Hematopoietic multipotent progenitor cell treated with erythropoietin and hydrocortisone succinate and interleukin-3 and kit ligand, for 8 days (in vitro differentiated cells): ENCODE measurements around the gene FOXF1.

Source experiments
- DNase-seq: peaks from one replicate; pipeline ENCODE4 v3.0.0-alpha.2; 2015

Gene FOXF1

GRCh38 chr16:86519007-86519648, 8.8 kb downstream of the FOXF1 start:
- DNase-seq: no peak

- DNase-seq: peak; percentile 49
Observed at GRCh38 chr16:86519649-86520316, 9.5 kb downstream of the FOXF1 start.

- DNase-seq: no peak
Observed at GRCh38 chr16:86520317-86521210, 10.2 kb downstream of the FOXF1 start.

- no peak for DNase-seq
Observed at GRCh38 chr16:86521236-86522197, 11.2 kb downstream of the FOXF1 start.

- DNase-seq: no peak
Observed at GRCh38 chr16:86522634-86523033, 12.3 kb downstream of the FOXF1 start.

GRCh38 chr16:86523166-86523740, 12.9 kb downstream of the FOXF1 start:
- no peak for DNase-seq

GRCh38 chr16:86524029-86524428, 13.7 kb downstream of the FOXF1 start:
- DNase-seq: no peak

GRCh38 chr16:86525696-86526095, 15.4 kb downstream of the FOXF1 start:
- DNase-seq: no peak

GRCh38 chr16:86527366-86527765, 17.0 kb downstream of the FOXF1 start:
- DNase-seq: no peak

- DNase-seq: no peak
Observed at GRCh38 chr16:86528061-86528929, 18.0 kb downstream of the FOXF1 start.

GRCh38 chr16:86529160-86529559, 18.8 kb downstream of the FOXF1 start:
- DNase-seq: no peak

- no peak for DNase-seq
Observed at GRCh38 chr16:86530251-86531190, 20.2 kb downstream of the FOXF1 start.

GRCh38 chr16:86531191-86531545, 20.8 kb downstream of the FOXF1 start:
- no peak for DNase-seq

GRCh38 chr16:86531641-86532525, 21.6 kb downstream of the FOXF1 start:
- no peak for DNase-seq

- DNase-seq: no peak
Observed at GRCh38 chr16:86532526-86532815, 22.1 kb downstream of the FOXF1 start.

GRCh38 chr16:86533076-86533475, 22.7 kb downstream of the FOXF1 start:
- no peak for DNase-seq

GRCh38 chr16:86533767-86534351, 23.5 kb downstream of the FOXF1 start:
- no peak for DNase-seq

- no peak for DNase-seq
Observed at GRCh38 chr16:86534779-86535615, 24.7 kb downstream of the FOXF1 start.
